Stimulated activated CD4-positive, alpha-beta T cell treated with anti-CD3 and anti-CD28 coated beads, TNF-alpha, amount 100 ng/mL, for 4 hours (primary cell): ENCODE data around the gene SETD4.
"Not testable (repeated sequence)": the region's sequence is repeated elsewhere in the genome, so short reads cannot be mapped to it uniquely, and the experiment has no call there.

Experiments used
- DNase-seq, 3 experiments: peaks; one replicate each; pipeline ENCODE4 v3.0.0-alpha.2; 2020; ENCODE audit warnings: low read depth in 3 of 3

Gene SETD4

DNA sequence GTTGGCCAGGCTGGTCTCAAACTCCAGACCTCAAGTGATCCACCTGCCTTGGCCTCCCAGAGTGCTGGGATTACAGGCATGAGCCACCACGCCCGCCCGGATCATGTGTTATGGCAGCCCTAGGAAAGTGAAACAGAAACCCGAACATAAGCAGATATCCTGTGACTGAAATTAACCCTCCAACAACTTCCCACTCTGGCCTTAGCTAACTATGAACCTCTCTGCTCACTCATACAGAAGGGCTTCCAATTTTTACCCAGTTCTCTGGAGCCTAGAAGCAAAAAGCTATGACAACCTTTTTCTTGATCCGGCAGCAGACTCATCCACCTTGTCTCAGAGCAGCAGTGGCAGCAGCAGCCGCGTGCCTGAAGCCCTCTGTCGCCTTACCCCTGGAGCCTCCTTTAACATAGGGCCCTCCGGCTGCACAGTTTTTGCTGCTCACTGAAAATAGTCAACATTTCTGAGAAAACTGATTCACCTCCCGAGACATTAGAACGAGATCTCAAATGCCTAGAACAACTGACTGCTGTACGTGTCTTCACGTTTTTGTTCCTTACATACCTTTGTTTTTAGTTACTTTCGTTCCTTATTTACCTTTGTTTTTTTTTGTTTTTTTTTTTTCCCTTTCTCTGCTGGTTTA lies 18.8 kb upstream of the SETD4 start:
- peak in 2 of 3 experiments; percentile 12 to 21 for DNase-seq

DNA sequence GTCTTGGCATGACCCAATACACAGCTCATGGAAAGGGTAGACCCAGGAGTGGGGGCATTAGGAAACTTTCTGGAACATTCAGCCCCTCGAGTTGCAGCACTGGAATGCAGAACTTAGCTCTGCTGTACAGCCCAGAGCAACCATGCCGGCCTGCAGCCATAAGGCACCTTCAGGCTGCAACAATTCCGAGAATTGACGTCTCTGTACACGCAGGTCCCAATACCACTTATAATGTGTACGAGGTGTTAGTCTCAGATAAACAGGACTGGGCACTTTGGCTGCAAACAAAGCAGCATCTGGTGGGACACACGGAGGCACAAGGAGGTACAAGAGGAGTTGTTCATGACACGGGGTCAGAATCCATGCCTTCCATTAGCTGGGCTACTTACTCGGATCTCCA lies 17.4 kb upstream of the SETD4 start:
- no peak for DNase-seq

DNA sequence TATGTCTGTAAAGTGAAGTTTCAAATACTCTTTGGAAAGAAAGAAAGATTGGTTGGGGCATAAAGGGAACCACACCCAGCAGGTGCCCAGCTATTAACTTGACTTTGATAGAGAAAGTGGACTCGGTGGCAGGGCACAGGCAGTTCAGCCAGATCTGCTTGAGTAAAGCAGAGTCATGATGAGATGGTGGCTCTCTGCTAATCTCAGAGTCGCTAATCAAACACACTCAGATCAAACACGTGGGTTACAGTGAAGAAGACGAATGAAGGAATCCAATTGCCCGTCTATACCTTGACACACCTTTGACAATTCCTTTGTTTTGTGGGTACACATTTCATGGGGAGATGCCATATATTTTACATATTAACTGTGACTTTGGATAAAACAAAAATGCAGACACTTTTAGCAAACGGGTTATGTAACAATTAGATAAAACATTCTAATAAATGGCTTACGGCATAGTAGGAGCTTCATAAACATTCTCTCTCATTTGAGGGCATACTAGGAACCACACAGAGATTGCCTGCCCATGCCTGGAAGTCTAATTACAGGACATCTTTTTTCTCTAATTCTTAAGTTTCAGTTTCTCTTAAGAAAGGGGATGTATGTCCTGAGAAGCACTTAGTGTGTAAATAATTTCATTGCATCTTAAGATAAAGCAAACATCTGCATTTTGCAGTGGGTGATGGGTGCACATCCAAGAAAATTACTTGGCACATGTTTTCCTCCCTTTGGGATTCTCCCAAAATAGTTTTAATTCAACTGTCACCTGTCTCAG lies 16.7 kb upstream of the SETD4 start:
- no peak for DNase-seq

DNA sequence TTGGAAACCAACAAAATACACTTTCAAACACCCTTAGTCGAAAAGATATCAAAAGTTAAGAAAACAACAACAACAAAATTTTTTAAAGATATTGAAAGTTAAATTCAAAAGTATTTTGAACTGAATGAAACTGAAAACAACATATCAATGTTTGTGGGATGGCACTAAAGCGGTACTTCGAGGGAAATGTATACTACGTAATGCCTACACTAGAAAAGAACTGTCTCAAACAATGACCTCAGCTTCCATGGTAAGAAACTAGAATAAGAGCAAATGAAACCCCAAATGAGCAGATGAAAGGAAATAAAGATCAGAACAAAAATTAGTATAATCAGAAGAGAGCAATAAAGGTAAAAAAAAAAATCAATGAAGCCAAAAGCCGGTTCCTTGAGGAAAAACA lies 15.6 kb upstream of the SETD4 start:
- no peak for DNase-seq

DNA sequence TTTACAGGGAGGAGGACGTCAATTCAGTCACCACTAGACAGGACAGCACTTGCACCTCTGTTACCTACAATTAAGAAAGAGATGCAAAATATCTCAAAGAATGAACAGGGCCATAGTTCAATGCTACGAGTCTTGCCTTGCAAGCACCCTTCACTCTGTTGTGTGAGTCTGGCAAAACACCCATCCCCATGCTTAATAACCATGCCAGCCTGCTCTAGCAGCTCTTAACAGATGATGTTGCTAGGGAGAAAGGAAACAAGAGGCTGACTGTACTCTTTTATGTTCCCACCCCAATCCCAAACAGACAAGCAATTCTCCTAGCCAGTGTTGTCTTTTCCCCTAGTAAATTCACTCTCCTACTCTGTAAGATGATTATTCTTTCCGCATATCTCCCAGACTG lies 14.8 kb upstream of the SETD4 start:
- no peak for DNase-seq

DNA sequence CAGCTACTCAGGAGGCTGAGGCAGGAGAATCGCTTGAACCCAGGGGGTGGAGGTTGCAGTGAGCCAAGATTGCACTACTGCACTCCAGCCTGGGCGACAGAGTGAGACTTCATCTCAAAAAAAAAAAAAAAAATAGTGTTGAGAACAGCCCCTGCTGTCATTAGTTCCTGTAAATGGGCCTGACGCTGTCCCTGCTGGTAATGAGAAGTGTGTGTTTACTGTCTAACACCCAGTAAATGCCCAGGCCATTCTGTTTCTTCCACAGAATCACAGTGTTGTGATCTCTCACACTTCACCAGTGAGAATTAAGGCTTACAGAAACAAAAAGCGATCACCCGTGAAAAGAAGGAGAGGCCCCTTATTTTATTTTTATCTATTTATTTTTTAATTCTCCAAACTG lies 13.6 kb upstream of the SETD4 start:
- not testable (repeated sequence) for DNase-seq

DNA sequence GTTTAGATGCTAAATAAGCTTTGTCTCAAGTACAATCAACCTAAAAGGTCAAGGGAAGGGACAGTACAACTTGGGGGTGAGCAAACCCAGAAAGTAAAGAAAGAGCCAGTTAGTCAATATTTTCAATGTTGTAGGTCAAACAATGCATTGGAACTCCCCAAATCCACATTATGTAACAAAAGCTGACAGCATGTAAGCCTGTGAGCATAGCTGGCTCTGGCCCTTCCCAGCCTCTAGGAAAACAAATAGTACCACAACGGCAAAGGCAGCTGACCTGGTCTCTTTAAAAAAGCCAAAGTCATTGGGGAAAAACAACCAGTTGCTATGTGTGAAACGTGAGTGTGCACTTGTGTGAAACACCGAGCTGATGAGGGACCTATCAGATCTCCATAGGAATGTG lies 12.9 kb upstream of the SETD4 start:
- DNase-seq, result no peak

DNA sequence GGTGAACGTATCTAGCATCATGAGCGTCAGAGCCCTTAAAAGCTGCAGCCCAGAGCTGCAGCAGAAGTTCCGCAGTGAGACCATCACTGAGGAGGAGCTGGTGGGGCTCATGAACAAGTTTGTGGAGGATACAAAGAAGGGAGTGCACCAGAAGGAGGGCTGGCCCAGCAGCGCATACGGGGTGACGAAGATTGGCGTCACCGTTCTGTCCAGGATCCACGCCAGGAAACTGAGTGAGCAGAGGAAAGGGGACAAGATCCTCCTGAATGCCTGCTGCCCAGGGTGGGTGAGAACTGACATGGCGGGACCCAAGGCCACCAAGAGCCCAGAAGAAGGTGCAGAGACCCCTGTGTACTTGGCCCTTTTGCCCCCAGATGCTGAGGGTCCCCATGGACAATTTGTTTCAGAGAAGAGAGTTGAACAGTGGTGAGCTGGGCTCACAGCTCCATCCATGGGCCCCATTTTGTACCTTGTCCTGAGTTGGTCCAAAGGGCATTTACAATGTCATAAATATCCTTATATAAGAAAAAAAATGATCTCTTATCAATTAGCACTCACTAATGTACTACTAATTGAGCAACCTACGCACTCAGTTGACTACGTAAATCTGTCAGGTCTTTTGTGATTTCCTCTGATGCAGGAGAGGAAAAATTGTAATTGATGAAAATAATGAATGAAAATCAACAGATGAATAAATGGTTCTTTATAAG lies 12.3 kb upstream of the SETD4 start:
- DNase-seq, result no peak

DNA sequence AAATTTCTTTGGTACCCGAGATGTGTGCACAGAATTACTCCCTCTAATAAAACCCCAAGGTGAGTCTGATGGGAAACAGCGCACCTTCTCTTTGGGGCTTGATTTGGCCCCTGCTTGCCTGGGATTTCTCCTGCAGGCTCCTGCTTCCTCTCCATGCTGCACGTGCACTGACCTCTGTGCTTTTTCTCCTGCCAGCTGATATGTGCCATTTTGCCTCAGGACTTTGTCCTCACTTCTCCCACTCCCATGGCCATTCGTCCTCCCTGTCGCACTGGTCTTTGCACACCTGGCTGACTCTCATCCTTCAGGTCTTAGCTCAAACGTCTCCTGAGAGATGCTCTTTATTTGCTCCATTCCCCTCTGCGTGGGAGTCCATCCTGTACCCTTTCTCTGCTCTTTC lies 10.7 kb upstream of the SETD4 start:
- no peak for DNase-seq

DNA sequence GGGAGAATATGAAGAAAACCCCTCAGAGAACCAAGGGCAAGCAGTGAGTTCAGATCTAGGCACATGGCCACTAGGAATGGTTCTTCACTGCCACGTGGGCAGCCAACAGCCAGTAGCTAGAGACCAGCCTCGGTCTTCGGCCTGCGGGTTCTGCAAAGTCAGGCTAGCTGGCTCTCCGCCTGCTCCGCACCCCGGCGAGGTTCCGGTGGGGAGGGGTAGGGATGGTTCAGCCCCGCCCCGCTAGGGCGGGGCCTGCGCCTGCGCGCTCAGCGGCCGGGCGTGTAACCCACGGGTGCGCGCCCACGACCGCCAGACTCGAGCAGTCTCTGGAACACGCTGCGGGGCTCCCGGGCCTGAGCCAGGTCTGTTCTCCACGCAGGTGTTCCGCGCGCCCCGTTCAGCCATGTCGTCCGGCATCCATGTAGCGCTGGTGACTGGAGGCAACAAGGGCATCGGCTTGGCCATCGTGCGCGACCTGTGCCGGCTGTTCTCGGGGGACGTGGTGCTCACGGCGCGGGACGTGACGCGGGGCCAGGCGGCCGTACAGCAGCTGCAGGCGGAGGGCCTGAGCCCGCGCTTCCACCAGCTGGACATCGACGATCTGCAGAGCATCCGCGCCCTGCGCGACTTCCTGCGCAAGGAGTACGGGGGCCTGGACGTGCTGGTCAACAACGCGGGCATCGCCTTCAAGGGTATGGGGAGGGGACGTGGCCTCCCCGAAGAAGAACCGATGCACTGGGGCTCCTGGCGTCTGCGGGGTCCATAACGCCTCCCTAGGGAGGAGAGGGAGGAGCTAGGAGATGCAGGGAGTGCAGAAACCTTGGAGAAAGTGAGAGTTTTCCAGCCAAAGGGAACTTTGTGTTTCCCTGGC lies 9.6 kb upstream of the SETD4 start, which contains the start of gene CBR1:
CBR1 (plus strand) TSS at position 312 of the 871 bp plus-strand sequence; CDS start at position 404, 92 bp downstream.
- DNase-seq, result peak; percentile 80 to 87 (median 80)

DNA sequence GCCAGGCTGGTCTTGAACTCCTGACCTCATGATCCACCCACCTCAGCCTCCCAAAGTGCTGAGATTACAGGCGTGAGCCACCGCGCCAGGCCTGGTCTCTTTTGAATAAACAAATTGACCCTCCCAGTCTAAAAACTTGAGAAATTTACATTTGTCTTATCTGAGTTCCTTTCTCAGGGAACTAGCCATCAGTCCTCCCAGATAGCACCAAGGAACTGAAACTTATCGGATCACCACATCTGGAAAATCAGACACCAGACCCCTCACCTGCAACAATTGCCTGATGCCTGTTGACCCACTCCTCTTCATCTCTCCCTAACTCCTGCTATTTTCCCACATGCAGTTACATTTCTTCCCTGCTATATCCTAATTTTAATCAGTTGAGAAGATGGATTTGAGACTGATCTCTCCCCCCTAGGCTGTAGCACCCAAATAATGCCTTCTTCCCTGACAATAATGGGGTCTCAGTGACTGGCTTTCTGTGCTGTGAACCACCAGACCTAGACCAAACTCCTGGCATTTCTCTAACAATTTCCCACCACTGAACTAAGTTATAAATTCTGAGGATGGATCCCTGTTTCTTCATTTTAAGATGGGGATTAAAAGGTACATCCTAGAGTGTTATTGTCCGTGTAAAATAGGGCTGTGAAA lies 8.5 kb upstream of the SETD4 start:
- DNase-seq, result no peak

DNA sequence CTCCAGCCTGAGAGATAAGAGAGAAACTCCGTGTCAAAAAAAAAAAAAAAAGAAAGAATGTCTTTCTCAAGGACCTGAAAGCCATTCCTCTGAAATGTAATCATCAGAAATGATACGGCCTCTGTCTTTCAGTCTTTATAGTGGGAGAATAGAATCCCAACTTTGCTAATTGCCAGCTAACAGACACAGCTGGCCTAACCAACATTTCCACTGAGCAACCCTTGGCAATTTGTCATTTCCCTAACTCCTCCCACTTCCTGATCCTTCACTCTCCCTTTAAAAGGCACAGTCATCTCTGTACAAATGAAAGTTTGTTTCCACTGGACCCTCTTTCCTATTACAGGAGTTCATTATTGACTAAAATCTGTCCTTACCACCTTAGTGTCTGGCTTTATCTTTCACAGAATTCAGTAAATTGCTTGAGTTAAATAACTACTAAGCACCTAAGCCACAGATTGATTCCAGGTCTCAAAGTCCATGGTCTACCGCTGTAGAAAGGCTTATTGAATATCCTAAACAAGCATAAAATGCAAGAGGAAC lies 5.2 kb upstream of the SETD4 start:
- no peak for DNase-seq

DNA sequence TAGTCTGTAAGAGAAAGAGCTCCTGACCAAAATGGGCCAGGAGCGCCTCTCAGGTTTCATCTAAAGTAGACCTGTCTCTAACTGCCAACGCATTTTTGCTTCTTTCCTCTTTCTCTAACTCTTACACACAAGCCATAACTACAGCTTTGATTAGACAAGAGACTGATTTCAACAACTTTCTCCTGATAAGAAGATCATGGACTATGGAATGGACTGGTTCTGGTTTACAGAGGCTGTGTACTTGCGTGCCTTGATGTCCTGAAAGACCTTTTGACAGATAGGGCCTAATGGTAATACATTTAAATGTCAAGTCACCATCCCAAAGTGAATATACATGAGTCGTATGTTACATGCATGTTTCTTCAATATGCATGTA lies 3.7 kb upstream of the SETD4 start:
- DNase-seq, result no peak

DNA sequence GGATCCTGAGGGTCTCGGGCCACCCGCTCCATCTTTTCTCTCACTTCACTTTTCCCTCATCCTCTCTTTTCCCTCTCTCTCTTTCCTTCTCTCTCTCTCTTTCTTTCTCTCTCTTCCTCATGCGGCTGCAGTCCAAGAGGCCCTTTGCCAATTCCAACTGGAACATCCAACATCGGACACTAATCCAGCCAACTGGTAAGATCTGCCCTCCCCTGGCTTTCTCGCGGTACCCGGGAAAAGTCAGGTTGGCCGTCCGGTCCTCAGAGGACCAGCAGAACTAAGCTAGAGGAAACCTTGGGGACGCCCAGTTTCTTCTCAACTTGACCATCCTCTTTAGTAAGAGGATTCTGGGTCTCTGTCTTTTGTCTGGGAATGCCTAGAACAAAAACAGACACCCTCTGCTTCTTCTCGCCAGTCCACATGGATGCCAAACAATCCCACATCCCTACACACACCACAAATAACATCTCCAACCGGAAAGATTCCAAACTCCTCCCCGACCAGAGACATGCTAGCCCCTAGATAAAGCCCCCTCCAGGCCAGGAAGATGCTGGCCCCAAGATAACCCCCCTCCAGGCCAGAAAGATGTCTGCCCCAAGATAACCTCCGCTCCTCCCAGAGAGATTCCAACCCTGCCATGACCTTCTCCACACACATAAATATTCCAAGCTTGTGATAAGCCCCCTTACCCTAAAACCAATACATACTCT lies 3.2 kb upstream of the SETD4 start:
- DNase-seq, result no peak

DNA sequence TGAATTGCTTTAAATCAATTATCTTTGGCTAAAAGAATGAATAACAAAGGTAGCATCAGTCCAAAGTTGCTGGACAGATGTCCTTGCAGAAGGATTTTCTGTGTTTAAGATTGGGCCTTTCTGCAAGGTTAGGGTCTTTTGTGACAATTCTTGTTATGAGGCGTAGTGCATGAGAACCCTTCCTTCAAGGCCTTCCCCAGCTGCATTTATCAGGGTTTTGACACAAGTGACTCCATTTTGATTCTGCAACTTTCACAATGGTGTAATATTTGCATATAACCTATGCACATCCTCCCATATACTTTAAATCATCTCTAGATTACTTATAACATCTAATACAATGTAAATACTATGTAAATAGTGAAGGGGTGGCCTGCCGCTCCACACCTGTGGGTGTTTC lies 1.1 kb upstream of the SETD4 start:
- DNase-seq, result no peak

DNA sequence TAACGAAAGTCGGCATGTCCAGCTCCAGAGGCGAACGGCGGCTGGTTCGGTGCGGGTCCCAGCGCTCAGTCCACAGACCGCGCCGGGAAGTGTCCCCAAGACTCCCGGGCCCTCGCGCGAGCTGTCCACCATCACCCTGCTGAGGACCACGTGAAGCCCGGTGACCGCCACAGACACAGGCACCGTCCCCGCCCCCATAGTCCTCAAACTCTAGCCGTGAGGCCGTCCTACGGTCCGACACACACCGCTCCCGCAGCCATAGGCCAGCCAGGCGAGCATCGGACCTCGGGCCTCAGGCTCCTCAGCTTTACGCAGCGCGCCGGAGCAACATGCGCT lies 535 bp downstream of the SETD4 start:
- peak in 1 of 3 experiments; percentile 9 for DNase-seq

DNA sequence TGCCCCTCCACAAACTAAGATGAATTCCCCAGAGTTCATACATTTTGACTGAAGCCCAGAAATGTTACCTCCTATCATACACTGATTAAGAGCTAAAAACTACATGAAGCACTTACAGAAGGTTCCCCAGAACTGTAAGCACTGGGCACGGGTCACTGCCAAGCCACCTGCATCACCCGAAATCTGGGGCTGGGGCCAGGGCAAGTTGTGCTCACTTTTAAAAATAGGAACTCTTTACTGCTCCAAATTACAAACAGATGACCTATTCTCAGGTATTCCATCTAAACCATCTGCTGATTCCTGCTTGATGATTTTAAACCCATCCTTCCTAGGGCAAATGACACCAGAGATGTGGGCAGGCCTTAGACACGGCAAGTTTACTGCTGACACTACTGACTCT lies 4.8 kb downstream of the SETD4 start:
- no peak for DNase-seq

DNA sequence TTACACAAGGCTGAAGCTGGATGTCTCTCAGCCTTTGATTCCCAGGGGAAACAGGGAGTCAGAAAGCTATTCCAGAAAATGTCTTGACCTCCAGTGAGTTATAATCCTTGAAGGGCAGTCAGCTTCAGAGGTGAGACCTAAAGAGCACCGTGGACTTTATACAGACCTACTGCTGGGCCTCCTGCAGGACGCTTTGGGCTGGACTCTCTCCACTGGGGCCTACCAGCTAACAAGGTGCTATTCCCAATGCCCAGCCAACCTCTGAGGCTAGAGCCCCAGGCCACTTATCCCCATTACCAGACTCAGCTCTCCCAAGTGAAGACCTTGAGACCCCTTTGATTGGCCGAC lies 6.6 kb downstream of the SETD4 start:
- no peak for DNase-seq

DNA sequence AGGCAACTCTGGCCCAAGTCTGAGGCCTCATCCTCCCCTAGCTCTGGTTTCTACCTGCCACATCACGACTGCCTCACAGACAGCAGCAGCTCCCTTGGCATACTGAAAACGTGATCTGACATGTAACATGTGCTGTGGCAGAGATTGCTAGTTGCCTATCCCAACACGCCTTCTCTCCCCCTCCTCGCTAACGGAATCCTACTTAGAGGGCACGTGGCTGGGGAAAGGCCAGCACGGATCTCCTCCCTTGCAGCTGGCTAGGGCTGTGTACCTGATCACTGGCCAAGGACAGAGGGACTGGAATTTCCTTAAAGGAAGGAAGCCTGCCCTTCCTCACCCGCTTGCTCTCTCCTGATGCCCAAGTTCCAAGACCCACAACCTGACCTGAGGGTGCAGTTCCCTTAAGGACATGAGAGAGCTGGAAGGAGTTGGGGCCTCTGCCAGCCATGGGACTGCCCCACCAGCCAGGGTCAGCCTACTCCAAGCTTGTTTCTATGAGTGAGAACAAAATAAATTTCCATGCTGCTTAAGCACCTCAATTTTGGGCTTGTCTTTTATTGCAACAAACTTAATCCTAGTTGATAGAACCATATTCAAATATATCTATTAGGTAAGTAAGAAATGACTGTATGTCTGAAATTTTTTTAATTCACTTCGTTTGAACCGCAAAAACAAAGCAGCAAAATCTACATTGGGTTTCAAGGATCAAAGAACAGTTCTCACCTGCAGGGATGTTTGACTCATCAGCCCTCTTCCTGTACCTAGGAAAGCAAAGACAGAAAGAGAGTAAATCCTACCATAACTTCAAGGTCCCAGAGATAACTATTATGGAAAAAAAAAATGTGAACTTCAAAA lies 7.2 kb downstream of the SETD4 start:
- DNase-seq, result no peak

DNA sequence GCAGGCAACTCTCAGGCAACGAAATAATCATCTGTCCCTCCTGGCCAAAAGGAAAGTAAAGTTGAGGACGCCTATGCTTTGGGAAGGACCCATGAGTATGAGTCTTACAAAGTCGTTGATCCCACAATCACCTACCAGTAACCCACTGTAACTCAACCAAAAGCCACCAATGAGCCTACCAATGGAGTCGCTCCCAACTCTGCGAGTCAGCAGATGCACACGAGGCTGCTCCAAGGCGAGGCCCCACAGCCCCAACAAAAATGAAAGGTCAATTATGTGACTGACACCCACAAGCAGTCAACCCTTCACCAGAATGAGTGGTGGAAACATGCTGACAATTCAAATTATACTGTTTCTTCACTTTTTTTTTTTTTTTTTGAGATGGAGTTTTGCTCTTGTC lies 12.0 kb downstream of the SETD4 start:
- DNase-seq, result no peak
